HG03442 (cell line): ENCODE results near the gene NXPE4.
"Not testable (repeated sequence)": the region's sequence is repeated elsewhere in the genome, so short reads cannot be mapped to it uniquely, and the experiment has no call there.

ENCODE experiments used
- ATAC-seq: cut with Tn5 transposase; IDR thresholded peaks from one replicate; pipeline ENCODE4 v1.9.1; 2021; ENCODE audit warnings: mild to moderate bottlenecking, moderate library complexity; ENCODE audit not compliant: unreplicated experiment

NXPE4 gene

GRCh38 chr11:114610984-114611944 is 15.7 kb upstream of the NXPE4 start:
- no peak for ATAC-seq

GRCh38 chr11:114610550-114610949 is 15.0 kb upstream of the NXPE4 start:
- no peak for ATAC-seq

GRCh38 chr11:114609429-114609828 is 13.8 kb upstream of the NXPE4 start:
- no peak for ATAC-seq

GRCh38 chr11:114608605-114609004 is 13.0 kb upstream of the NXPE4 start:
- ATAC-seq = not testable (repeated sequence)

GRCh38 chr11:114607753-114608459 is 12.3 kb upstream of the NXPE4 start:
- no peak for ATAC-seq

GRCh38 chr11:114606802-114607075 is 11.2 kb upstream of the NXPE4 start:
- ATAC-seq = not testable (repeated sequence)

GRCh38 chr11:114606003-114606801 is 10.6 kb upstream of the NXPE4 start:
- ATAC-seq = no peak

- no peak for ATAC-seq
Measured at GRCh38 chr11:114605370-114605769, 9.8 kb upstream of the NXPE4 start.

- ATAC-seq = no peak
Measured at GRCh38 chr11:114604886-114605285, 9.3 kb upstream of the NXPE4 start.

GRCh38 chr11:114604179-114604813 is 8.7 kb upstream of the NXPE4 start:
- no peak for ATAC-seq

- ATAC-seq = not testable (repeated sequence)
Measured at GRCh38 chr11:114603151-114603550, 7.6 kb upstream of the NXPE4 start.

- ATAC-seq = no peak
Measured at GRCh38 chr11:114598461-114598860, 2.9 kb upstream of the NXPE4 start.

GRCh38 chr11:114596175-114596919 is 761 bp upstream of the NXPE4 start:
- no peak for ATAC-seq

GRCh38 chr11:114594703-114595102 is 883 bp downstream of the NXPE4 start:
- ATAC-seq = no peak

GRCh38 chr11:114587398-114587953 is 8.1 kb downstream of the NXPE4 start:
- no peak for ATAC-seq

GRCh38 chr11:114586797-114587196 is 8.8 kb downstream of the NXPE4 start:
- ATAC-seq = no peak

GRCh38 chr11:114571712-114572111 is 23.9 kb downstream of the NXPE4 start:
- no peak for ATAC-seq

- ATAC-seq = no peak
Measured at GRCh38 chr11:114569801-114570200, 25.8 kb downstream of the NXPE4 start.

- ATAC-seq = no peak
Measured at GRCh38 chr11:114566276-114566675, 29.3 kb downstream of the NXPE4 start.

GRCh38 chr11:114564831-114565230 is 30.8 kb downstream of the NXPE4 start:
- ATAC-seq = no peak
